Epithelial cell of prostate (primary cell): Measurements from ENCODE around the gene MOSMO.
"Not testable (repeated sequence)": the region's sequence is repeated elsewhere in the genome, so short reads cannot be mapped to it uniquely, and the experiment has no call there.

Source experiments
- DNase-seq: peaks from one replicate; pipeline ENCODE4 v3.0.0-alpha.2; 2011; ENCODE audit warnings: low read depth, low spot score
- H3K27ac ChIP-seq: fragments of 450-650 bp; 2 replicates; pipeline ENCODE4 v1.5.1; 2017; ENCODE audit warnings: mild to moderate bottlenecking

MOSMO gene

GRCh38 chr16:22034503-22034902, 26.6 kb downstream of the MOSMO start:
- no peak for DNase-seq

GRCh38 chr16:22035153-22035552, 27.2 kb downstream of the MOSMO start:
- no peak for DNase-seq
- H3K27ac ChIP-seq, result no peak overlapping the region

More at GRCh38 chr16:22034503-22034902, 26.6 kb downstream of the MOSMO start:
- no peak overlapping the region for H3K27ac ChIP-seq

DNA sequence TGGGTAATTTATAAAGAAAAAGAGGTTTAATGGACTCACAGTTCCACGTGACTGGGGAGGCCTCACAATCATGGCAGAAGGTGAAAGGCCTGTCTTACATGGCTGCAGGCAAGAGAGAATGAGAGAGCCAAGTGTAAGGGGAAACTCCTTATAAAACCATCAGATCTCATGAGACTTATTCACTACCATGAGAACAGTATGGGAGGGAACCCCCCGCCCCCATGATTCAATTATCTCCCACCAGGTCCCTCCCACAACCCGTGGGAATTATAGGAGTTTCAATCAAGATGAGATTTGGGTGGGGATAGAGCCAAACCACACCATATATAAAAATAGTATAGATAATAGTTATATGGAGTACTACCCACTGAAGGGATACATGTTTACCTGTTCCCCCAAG, 36.0 kb downstream of the MOSMO start:
- DNase-seq, H3K27ac ChIP-seq: not testable (repeated sequence)

GRCh38 chr16:22045888-22046287, 38.0 kb downstream of the MOSMO start:
- not testable (repeated sequence) for H3K27ac ChIP-seq, DNase-seq

- peak overlapping the region; percentile 61 for H3K27ac ChIP-seq
These were observed 43.1 kb downstream of the MOSMO start for GRCh38 chr16:22050963-22051362.

GRCh38 chr16:22052980-22053379, 45.1 kb downstream of the MOSMO start:
- DNase-seq, result no peak

More at GRCh38 chr16:22050963-22051362, 43.1 kb downstream of the MOSMO start:
- no peak for DNase-seq

GRCh38 chr16:22053921-22054341, 46.0 kb downstream of the MOSMO start:
- no peak overlapping the region for H3K27ac ChIP-seq

More at GRCh38 chr16:22052980-22053379, 45.1 kb downstream of the MOSMO start:
- H3K27ac ChIP-seq, result no peak overlapping the region

GRCh38 chr16:22054847-22055590, 47.1 kb downstream of the MOSMO start:
- H3K27ac ChIP-seq, result no peak overlapping the region
- no peak for DNase-seq

More at GRCh38 chr16:22053921-22054341, 46.0 kb downstream of the MOSMO start:
- no peak for DNase-seq

DNA sequence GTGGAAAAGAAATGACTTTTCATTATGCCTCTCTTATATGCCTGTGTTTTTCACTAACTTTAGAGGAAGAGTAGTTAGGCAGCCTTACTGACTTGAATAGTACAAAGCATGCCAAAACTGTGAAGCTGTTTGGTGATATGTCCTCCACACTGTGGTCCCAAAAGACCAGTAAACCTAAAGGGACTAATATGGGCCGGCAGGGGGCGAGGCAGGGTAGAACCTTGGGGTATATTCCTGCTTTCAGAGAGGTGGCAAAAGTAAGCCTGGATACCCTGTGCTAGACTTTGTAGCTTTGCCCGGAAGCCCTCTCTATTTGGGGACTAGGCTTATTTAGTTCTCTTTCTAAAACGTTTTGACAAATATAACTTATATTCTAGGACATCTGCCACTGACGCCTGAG, 48.0 kb downstream of the MOSMO start:
- no peak overlapping the region for H3K27ac ChIP-seq
- DNase-seq, result no peak

DNA sequence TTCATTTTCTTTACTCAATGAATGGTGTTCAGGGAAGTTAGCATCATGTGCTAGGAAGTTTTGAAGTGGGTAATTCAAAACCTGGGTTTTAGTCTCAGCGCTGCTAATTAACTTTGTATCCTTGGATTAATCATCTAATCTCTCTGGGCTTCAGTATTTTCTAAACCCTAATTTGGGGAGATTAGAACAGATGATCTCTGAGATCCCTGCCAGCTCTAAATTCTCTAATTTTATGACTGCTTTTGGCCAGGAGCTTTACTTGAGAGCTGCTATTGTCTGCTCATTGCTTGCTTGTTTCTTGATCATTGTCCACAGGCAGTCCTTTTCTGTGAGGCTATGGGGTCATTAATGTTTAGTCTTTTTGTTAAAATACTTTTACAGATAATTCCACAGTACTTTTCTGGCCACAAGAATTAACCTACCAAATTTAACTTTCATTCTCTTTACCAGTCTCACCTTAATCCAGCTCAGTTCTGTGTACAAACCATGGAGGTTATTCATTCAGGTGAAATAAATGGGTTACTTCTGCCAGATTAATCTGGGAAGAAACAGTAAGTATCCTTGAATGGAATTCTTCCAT, 56.1 kb downstream of the MOSMO start:
- DNase-seq, result no peak
- H3K27ac ChIP-seq, result peak overlapping the region; percentile 91

GRCh38 chr16:22065252-22065651, 57.3 kb downstream of the MOSMO start:
- peak overlapping the region; percentile 91 for H3K27ac ChIP-seq
- peak; percentile 56 for DNase-seq

- H3K27ac ChIP-seq, result peak overlapping the region; percentile 87
- DNase-seq, result no peak
These were observed 62.7 kb downstream of the MOSMO start for GRCh38 chr16:22070361-22071330.

GRCh38 chr16:22071331-22071910, 63.5 kb downstream of the MOSMO start:
- H3K27ac ChIP-seq, result peak overlapping the region; percentile 87
- DNase-seq, result peak; percentile 64

GRCh38 chr16:22073350-22073749, 65.4 kb downstream of the MOSMO start:
- peak overlapping the region; percentile 65 for H3K27ac ChIP-seq
- DNase-seq, result no peak

GRCh38 chr16:22075043-22075757, 67.3 kb downstream of the MOSMO start:
- peak overlapping the region; percentile 65 for H3K27ac ChIP-seq

GRCh38 chr16:22075776-22076175, 67.9 kb downstream of the MOSMO start:
- H3K27ac ChIP-seq, result peak overlapping the region; percentile 65

More at GRCh38 chr16:22075043-22075757, 67.3 kb downstream of the MOSMO start:
- DNase-seq, result no peak

DNA sequence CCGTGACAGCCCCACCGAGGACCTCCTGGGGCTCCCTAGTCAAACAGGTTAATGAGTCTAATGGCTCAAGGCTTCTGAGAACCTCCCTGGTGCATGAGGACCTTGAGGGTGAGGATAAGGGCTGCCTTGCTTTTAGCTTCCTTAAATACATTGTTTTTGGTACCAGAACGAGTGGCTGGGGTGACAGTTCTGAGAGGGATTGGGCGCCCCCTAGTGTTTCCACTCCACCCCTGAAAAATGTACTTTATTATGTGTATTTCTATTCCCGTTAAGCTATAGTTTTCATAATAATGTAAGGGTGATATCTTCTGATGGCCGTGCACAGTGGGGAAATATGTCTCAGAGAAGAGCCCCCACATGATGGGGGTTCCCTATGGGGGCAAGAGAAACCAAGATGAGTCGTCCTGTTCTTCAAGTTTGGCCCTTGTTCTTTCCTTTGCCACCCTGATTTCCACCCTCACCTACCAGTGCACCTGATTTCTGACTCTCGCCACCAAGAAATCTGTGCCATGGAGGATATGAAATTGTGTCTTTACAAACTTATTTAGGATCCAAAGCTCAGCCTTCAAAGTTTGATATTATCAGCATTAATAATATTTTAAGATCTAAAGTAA, 69.9 kb downstream of the MOSMO start:
- DNase-seq, result no peak

More at GRCh38 chr16:22075776-22076175, 67.9 kb downstream of the MOSMO start:
- no peak for DNase-seq

DNA sequence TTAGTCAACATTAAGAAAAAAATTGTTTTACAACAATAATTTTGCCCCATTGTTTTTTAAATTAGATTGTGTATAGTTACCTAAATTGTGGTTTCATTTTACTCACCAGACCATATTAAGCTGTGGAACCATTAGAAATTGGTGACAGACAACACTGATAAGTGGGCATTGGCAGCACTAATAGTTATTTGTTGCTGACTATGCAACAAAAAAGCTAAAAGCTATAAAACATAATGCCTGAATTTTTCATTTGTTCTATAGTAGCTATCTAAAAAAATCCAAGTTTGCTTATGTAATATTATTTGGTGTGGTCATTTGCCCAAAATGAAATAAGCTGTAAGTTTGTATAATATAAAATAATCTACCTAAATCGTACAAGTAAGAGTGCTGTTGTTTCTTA, 70.7 kb downstream of the MOSMO start:
- no peak overlapping the region for H3K27ac ChIP-seq
- no peak for DNase-seq

More for the DNA sequence above, 69.9 kb downstream of the MOSMO start:
- no peak overlapping the region for H3K27ac ChIP-seq

DNA sequence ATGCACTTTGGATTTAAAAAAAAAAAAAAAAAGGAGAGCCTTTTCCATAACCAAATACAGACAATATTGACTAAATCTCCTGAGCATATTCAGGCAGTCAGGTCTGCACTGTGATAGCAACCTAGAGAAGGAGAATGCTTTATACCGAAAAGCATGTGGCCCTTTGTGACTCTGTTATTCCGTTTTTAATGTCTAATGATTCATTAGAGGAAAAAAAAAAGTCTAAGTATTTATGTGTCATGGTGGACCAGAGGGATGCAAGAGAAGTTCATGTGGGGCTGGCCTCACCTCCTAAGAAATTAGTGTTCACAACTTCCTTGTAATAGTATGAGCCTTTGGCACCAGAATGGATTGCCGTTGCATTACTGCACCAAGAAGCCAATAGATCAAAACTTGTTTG, 73.1 kb downstream of the MOSMO start:
- H3K27ac ChIP-seq, result no peak overlapping the region
- DNase-seq, result no peak
